Germinal center (tissue), 1 donor: Measurements from ENCODE around the gene CEP164.

Source experiments
- DNase-seq: peaks from one replicate; pipeline ENCODE4 v3.0.0; 2012; ENCODE audit warnings: mixed read lengths, low spot score

The CEP164 gene

DNA sequence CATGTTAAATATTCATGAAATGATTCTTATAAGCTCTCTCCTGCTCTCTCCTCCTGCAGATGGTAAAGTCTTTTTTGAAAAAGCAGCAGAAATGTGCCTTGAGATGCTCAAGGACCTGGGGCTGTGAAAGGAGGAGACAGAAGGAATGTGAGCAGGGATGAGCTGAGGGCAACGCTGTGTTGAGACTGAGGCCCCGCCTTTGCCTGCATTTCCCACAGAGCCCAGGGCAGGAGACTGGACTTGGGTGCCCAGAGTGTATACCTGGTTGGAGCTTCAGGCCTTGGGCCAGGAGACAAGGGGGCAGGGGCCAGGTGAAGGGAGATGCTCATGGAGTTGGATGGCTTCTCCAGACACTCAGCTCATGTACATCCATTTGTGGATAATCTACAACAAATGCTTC is 39.2 kb downstream of the CEP164 start:
- no peak for DNase-seq

DNA sequence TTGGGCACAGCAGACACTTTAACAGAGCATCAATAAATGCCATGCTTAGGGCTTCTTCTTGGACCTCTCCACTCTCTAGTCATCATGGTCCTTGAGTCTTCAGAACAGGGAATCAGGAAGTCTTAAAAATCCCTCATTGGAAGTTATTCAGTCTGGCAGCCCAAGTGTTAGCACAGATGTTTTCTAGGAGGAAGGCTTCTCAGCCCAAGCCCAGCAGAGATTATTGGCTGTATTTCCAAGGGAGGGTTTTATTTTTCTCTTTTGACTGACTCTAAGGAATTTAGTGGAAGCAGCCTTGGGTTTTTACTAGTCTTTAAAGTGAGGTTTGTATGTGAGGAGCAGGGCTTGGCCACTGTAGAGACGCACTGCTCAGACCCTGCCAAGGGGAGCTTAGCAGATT is 41.9 kb downstream of the CEP164 start:
- DNase-seq = no peak

DNA sequence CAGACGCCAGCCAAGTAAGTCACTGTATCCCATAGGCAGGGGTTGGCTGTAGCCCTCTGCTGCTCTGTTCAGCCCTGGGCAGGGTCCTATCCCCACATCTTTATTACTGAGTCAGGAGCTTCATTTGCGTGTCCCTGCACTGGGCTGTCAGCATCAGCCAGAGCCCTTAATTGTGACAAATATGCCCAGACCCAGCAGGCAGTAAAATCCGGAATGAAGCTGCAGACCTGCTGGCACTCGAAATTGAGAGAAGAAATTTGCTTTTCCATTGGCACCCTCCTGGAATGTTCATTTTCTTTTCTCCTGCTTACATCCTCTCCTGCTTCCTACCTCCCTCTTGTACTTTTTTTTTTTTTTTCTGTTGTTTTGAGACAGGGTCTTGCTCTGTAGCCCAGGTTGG is 43.8 kb downstream of the CEP164 start:
- no peak for DNase-seq

DNA sequence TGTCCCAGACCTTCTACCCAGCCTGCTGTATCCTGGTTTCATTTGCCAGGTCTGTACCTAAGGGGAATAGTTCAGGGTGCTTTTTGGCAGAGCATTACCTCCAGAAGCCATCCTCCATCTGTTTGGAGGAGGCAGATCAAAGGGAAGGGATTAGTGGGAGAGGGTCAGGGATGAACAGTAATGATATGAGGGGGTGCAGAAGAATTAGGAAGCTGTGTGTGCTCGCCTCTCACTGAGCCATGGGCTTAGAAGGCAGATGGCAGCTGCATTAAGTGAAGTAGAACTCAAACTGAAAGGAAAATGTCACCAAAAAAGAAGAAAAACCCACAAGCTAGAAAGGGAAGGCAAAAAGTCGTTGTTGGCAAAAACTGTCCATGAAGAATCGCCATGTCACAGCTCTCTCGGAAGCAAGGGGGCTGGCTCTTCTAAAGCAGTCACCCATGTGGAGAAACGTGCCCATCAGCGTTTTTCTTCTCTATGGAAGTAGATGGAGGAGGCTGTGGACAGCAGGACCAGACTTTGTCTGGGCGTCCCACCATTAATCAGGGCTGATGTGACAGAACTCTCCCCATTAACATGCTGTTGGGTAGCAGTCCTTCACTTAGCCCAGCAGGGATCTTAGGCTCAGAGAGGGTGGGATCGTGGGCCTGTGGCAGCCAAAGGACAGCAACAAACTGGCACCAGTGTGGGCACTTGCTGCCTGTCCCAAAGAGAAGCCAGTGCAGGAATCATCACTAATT is 46.8 kb downstream of the CEP164 start:
- no peak for DNase-seq

DNA sequence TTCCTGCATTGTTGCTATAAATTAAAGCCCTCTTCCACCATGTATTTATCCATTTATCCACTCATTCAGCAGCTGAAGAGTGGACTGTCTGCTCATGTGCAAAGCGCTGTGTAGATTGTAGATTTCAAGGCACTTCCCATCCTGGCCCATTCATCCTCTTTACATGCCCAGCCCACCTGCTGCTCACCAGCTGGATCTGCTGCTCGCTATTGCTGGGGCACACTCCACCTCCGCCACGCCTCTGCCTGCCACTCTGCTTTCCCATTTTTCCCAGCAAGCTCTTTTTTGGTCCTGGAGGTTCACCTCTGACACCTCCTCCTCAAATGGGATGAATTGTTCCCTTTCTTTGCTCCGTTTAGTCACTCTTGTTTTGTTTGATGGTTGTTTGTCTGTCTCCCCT is 48.3 kb downstream of the CEP164 start:
- no peak for DNase-seq

DNA sequence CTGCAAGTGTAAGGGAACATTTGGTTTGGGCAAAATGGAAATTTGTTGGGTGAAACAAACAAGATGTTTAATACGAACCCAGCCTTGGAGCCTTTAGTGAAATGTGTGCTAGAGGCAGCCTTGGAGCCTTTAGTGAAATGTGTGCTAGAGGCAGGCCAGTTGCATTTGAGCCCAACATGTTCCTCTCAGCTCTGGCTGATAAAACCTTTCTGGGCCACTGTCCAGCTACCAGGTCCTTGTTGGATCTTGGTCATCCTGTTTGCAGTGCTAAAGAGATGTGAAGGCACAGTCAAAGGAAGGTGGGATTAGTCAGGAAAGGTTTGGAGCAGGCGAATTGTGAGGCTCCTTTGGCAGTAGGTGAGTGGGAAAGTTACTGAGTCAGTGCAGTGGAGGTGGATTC is 48.9 kb downstream of the CEP164 start:
- no peak for DNase-seq

DNA sequence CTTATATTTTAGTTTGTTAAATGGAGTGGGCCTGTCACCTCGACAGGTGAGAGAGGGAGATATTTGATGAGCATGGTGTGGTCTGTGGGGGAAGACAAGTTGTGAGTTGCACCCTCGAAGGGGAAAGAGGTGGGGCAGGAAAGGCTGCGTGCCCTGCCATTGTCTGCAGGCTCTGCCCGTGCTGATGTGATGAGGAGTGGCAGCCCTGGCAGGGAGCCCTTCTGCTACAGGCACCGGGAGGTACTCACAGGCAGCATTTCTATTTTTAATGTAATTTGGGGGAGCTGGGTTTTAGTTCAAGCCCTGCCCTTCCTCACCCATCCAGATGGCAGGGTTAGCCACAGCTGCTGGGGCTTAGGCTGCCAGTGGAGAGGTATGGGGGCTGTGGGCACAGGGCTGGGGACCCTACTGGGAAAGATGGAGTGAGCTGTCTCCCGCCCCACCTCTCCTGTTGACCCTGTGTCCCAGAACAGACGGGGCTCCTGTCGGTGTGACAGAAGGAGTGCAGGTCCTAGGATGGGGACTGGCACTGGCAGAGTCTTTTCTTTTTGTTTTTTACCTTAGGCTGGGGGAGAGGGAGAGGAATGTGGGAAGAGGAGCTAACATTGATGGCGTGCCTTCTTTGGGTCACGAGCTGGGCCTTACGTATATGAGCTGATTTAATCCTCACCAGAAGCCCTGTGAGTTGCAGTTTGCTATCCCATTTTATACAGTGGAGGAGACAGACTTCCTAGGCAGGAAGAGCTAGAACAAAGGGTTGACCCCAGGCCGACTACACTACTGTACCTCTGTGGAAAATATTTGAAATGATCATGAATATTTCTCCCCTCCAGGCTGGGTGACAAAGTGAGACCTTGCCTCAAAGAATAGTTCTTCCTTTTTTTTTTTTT is 51.6 kb downstream of the CEP164 start:
- DNase-seq = no peak

DNA sequence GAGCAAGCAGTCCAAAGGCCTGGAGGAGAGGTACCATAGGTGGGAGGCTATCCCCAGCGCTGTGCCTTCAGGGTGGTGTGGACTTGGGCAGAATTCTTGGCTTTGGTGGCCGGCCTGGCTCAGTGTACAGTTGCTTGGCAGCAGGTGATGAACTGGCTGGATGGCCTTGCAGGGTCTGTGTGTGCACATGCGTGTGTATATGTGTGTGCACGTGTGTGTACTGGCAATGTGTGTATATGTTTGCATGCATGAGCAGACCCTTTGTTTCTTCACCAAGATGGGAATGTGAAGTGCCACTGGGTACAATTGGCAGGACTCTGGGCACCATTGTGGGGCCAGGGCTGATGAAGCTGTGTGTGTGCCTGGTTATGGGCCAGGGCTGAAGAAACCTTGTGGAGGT is 53.0 kb downstream of the CEP164 start:
- no peak for DNase-seq

DNA sequence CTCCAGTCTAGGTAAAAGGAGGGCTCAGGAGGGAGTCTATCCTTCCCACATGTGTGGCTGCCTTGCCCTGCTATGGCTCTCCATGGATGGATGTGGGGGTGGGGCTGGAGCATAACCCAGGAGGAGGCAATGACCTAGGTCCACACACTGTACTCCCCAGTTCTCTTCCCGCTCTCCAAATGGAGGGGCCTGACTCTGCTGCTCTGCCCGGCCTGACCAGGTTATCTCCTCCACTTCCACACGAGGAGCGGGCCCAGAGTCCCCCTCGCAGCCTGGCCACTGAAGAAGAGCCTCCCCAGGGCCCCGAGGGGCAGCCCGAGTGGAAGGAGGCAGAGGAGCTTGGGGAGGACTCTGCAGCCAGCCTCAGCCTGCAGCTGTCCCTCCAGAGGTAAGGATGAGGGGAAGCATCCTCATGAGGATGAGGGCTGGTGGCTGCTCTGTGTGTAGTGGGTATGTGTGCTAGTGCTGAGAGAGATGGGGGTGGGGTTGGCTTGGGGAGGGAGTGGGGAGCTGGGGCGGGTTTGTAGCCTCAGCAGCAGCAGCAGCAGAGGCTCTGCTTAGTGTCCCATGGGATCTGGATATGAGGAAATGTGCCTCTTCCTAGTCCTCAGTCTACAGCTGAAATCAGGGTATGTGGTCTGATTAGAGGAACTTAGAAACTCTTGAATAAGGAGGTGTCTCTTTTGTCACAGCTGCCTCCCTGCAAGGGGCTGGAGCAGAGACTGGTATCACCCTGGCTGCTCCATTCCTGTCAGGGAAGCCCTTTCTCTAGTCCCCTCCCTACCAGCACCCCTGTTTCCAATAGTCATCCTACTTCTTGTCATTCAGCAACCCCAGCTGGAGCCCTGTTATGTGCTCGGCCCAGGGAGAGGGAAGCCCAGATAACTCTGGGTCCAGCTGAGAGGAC is 54.1 kb downstream of the CEP164 start:
- DNase-seq = no peak

DNA sequence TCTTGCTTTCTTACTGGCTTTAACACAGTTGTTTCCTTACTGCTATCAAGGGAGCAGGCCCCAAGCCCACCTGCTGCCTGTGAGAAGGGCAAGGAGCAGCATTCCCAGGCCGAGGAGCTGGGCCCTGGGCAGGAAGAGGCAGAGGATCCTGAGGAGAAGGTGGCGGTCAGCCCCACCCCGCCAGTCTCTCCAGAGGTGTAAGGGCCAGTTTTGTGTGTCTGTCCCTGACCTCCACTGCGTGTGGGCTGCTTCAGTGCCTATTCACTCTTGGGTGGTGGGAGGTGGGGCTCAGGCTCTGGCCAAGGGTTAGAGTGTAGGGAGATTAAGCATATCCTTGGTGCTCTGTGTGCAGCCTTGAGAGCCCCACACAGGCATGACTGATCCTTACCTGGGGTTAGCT is 55.1 kb downstream of the CEP164 start:
- DNase-seq = no peak

DNA sequence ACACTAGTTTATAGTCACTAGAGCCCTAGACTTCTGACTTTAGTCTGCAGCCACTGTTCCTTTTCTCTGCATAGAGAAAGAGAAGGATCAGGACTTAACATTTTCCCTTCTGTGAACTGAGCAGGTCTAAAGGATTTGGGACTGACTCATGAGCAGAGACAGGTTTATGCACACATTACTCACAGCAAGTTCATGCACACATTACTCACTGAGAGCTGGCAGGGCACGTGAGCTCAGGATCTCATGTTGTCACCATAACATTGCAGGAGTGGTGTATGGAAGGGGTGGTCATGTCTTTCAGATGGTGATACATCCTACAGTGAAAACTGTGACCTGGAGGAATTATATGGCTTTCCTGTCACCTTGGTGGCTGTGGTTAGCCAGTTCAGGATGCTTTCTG is 56.4 kb downstream of the CEP164 start:
- DNase-seq = no peak

DNA sequence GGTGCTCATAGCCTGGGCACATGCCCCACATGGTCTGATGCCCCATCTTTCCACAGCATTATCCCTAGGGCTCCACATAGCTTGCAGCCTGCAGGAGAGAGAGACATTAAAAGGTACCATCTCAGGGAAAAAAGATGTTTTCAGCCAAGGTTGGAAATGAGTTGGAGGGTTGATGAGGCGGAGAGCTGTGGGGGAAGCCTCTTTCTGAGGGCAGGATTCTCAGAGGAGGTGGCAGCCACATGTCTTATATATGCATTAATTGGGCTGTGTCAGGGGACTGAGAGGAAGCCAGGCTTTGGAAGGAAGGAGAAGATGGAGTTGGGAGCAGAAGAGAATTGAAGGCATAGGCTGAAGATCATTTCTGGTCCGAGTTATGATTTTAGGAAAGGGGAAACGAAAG is 57.8 kb downstream of the CEP164 start:
- no peak for DNase-seq

DNA sequence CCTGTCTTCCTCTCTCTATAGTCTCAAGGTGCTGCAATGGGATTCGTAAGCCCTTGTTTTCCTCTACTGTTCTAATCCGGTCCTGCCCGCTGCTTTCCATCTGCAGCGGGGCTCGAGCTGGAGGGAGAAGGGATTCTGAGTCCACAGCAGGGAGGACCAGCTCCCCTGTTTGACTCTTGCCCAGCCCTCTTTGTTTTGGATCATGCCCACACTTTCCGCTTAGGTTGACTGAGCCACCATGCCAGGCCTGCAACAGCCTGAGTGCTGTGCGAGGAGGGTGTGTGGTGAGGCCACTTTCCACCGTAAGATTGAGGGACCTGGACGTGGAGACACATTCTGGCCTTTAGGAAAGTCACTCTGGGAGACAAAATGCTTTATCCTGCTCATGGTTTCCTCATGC is 58.3 kb downstream of the CEP164 start:
- no peak for DNase-seq

DNA sequence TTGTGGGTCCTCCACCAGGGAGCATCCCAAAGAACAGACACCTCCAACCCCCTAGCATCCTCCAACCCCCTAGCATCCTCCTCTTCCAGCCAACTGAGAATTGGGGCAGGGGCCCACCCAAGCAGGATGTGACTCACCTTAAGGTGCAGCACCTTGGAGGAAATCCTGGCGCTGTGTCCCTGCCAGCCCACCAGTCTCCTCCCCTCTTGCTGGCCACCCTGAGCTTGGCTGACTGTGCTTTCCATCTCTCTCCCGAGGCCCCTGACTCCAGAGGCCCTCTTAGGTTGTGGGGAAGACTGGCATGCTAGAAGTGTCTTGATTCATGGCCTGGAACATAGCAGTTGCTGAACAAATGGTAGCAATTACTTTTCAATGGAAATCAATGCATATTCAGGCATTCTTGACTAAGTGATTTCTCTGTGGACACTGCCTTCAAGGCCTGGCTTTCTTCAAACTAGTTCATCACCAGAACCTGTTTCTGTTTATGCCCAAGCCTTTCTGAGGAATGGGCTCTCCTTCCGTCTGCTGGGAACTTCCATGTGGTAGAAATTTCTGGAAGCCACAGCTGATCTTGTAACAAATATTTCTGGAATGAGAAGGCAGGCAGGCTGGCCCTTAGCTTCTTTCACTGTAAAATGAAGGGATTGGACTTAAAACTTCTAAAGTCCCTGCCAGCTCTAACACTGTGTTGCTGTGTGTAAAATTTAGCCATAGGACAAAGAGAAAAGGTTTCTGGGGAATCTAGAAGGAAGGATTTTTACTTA is 60.5 kb downstream of the CEP164 start:
- DNase-seq = no peak

DNA sequence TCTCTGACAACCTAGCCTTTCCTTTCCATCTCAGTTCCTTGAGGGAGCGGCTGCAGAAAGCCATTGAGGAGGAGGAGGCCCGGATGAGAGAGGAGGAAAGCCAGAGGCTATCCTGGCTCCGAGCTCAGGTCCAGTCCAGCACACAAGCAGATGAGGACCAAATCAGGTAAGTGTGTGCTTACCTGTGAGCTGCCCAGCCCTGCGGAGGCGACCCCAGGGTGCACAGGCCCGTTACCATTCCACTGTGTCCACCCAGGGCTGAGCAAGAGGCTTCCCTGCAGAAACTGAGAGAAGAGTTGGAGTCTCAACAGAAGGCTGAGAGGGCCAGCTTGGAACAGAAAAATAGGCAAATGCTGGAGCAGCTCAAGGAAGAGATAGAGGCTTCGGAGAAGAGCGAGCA is 63.1 kb downstream of the CEP164 start:
- DNase-seq = no peak

DNA sequence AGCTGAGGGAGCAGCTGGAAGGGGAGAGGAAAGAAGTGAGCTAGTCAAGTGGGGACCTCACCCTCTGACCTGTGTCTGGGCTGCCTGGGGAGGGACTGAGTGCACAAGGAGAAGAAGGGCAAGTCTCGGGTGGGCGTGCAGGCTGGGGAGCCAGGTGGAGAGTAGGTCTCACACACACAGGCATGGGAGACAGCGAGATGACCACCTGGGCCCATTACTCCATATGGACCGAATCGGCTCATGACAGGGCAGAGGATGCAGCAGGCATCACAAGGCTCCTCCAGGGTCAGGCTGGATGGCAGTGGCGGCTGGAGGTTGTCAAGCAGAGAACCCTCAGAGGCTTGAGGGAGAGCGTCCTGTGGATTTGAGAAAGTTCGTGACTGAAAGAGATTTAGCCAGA is 63.5 kb downstream of the CEP164 start:
- DNase-seq = no peak

DNA sequence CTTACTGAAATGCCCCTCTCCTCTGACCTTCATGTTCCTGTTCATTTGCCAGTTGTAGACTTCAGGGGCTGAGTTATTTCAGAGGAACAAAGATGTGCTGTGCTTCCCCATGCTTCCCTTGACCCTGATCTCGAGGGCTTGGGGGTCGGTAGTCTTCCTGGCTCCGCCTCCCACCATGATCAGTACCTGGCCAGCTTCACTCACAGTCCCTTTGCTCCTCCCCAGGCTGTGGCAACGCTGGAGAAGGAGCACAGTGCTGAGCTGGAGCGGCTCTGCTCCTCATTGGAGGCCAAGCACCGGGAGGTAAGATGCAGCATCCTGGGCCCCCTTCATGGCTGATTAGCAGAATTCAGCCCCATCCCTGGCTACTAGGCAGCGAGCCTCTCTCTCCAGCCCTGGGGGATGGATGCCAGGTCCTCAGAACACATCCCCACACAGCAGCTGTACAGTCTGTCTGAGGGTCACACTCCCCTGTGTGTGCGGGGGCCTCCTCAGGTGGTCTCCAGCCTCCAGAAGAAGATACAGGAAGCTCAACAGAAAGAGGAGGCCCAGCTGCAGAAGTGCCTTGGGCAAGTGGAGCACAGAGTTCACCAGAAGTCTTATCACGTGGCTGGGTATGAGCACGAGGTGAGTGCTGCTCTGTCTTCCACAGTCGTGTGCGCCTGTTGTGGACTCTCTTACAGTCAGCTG is 64.5 kb downstream of the CEP164 start:
- DNase-seq = no peak

DNA sequence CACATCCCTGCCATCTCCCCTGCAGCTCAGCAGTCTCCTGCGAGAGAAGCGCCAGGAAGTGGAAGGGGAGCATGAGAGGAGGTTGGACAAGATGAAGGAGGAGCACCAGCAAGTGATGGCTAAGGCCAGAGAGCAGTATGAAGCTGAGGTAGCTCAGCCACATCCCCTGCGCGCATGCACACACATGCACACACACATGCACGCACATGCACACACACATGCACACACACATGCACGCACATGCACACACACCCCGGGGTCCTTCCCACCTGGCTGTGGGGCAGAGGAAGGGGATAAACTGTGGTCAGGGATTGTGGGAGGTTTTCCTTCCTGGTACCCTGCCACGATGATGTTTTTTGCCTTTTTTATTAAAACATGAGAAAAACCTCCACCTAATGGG is 65.3 kb downstream of the CEP164 start:
- DNase-seq = no peak

DNA sequence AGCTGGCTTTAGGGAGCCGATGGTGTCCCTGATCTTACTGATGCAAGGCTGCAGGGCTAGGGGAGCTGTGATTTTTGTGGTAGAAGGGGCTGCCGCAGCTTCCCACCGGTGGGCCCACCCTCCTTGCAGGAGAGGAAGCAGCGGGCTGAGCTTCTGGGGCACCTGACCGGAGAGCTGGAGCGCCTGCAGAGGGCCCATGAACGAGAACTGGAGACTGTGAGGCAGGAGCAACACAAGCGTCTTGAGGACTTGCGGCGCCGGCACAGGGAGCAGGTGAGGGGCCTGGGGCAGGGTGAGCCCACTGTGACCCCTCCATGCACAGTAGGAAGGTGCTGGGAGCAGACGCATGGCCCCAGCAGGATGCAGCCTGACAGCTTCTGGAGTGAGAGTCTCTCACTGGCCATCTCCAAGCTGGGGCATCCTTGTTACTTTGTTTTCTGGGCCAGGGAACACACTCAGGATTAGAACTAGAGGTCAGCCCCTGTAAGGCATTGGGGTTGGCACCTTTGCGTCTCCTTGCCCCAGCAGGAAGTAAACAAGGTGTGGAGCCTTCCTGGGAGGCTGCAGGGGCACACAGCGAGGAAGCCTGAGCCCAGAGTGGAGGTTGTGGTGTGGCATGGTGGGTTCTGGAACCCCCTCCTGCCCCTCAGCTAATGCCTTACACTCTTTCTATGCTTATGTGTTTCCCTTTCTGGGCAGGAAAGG is 66.7 kb downstream of the CEP164 start:
- DNase-seq = no peak

DNA sequence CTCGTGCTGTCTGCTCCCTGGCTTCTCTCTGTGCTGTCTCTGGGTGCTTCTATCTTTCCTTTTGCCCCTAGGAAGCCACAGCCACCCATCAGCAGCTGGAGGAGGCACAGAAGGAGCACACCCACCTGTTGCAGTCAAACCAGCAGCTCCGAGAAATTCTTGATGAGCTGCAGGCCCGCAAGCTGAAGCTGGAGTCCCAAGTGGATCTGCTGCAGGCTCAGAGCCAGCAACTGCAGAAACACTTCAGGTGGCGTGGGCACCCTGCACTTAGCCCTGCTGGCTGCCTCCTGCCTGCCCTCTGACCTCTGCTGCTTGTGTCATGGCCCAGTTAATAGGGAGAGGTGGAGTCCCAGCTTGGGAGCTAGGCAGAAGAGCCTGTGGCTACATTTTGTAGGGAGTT is 67.8 kb downstream of the CEP164 start:
- DNase-seq = no peak

DNA sequence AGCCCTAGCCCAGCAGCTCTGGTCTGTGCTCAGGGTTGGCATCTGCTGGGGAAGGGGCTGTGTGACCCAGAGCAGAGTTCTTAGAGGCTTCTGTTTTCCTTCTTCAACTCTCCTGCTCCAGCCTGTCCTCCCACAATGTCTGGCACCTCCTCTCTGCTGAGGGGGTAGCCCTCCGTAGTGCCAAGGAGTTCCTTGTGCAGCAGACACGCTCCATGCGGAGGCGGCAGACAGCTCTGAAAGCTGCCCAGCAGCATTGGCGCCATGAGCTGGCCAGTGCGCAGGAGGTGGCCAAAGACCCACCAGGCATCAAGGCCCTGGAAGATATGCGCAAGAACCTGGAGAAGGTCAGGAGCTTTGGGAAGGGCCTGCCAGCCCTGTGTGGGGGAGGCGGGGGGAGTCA is 69.3 kb downstream of the CEP164 start:
- DNase-seq = no peak
